Stomach (tissue), 4 donors: ENCODE results near the gene ADGRA1.

ENCODE experiments used
- POLR2A ChIP-seq, 4 donors: fragments of 450-650 bp; IDR thresholded peaks; one replicate each; pipeline ENCODE4 v1.6.1; 2016; ENCODE audit warnings: antibody characterized with exemption in 4 of 4, control low read depth in 2 of 4, mild to moderate bottlenecking in 1 of 4, moderate library complexity in 1 of 4
- TF ChIP-seq, protein P1 (sequence below), 7 experiments: fragments of 450-650 bp in 4 of 7; fragments of 200-600 bp in 3 of 7; sonication (generic) in 3 of 7; IDR thresholded peaks; one replicate each; pipeline ENCODE4 v1.5.1; 2016 to 2019; ENCODE audit warnings: antibody characterized with exemption in 7 of 7, control low read depth in 2 of 7, mild to moderate bottlenecking in 1 of 7

DNA sequence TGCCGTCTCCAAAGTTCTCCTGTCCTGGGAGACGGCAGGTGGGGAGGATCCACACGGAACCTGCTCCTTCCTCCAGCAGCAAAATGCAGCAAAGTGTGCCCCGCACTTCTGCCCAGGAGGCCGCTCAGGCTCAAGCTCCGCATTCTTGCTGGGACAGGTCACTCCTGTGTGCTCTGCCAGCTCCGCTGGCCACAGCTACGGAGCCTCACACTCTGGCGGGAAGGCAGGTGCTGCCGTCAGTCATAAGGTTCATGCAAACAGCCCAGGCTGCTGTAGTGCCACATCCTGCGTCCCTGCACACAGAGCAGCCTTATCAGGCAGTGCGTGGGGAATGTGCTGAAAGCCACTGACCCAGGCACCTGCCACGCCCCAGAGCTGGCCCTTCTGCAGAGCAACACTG lies 22.4 kb downstream of the ADGRA1 start:
- TF ChIP-seq POLR2A (IDR thresholded peaks at IDR 0.05), result no peak
- TF ChIP-seq, protein P1, sequence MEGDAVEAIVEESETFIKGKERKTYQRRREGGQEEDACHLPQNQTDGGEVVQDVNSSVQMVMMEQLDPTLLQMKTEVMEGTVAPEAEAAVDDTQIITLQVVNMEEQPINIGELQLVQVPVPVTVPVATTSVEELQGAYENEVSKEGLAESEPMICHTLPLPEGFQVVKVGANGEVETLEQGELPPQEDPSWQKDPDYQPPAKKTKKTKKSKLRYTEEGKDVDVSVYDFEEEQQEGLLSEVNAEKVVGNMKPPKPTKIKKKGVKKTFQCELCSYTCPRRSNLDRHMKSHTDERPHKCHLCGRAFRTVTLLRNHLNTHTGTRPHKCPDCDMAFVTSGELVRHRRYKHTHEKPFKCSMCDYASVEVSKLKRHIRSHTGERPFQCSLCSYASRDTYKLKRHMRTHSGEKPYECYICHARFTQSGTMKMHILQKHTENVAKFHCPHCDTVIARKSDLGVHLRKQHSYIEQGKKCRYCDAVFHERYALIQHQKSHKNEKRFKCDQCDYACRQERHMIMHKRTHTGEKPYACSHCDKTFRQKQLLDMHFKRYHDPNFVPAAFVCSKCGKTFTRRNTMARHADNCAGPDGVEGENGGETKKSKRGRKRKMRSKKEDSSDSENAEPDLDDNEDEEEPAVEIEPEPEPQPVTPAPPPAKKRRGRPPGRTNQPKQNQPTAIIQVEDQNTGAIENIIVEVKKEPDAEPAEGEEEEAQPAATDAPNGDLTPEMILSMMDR (IDR thresholded peaks at IDR 0.05), result no peak
